T-cell (primary cell): ENCODE data around the gene RNF212B. TPM values are rescaled to one million over a fixed set of nuclear protein-coding genes. Genes with fewer than 3 reads are reported as not detected.
"Not testable (repeated sequence)": the region's sequence is repeated elsewhere in the genome, so short reads cannot be mapped to it uniquely, and the experiment has no call there.

Experiments used
- ATAC-seq, 4 experiments: fragments of 200-7000 bp in 3 of 4; fragments of 150-1000 bp in 1 of 4; cut with Tn5 transposase; replicated peaks in 1 of 4; 1 replicate in 3 of 4; 2 replicates in 1 of 4; pipeline ENCODE4 v1.10.0; 2021; ENCODE audit warnings: moderate library complexity in 3 of 4, mild to moderate bottlenecking in 2 of 4, moderate number of reproducible peaks in 1 of 4
- CTCF ChIA-PET, 2 donors: fragments of 300-600 bp; sonication (Branson Sonifier 250); formaldehyde crosslinking; loops; one replicate each; lab custom pipeline; 2022; ENCODE audit warnings: antibody characterized with exemption in 2 of 2; lab: Charles Lee
- POLR2A ChIA-PET, 2 donors: fragments of 300-600 bp; sonication (Branson Sonifier 250); formaldehyde crosslinking; loops; one replicate each; lab custom pipeline; 2022; ENCODE audit warnings: antibody characterized with exemption in 2 of 2; lab: Charles Lee
- DNase-seq, 35 experiments: peaks; one replicate each; pipeline versions ENCODE4 v3.0.0 to v3.0.0-alpha.2; 2013 to 2023
- H3K27ac ChIP-seq: one replicate; pipeline ENCODE4 v1.5.1; 2013; ENCODE audit warnings: low read length
- H3K27me3 ChIP-seq, 2 experiments: replicated peaks in 1 of 2; 1 replicate in 1 of 2; 2 replicates in 1 of 2; pipeline versions ENCODE4 v1.6.1 to v1.7.0; 2013; ENCODE audit warnings: low read length in 1 of 2, mixed read lengths in 1 of 2; ENCODE audit not compliant: control insufficient read depth in 2 of 2, insufficient read depth in 2 of 2; ENCODE audit errors: extremely low read depth in 1 of 2
- H3K36me3 ChIP-seq, 2 donors: 1 replicate in 1 of 2; 2 replicates in 1 of 2; pipeline versions ENCODE4 v1.6.1 to v1.7.0; 2013; ENCODE audit warnings: low read length in 1 of 2; ENCODE audit not compliant: control insufficient read depth in 2 of 2, insufficient read depth in 1 of 2; ENCODE audit errors: extremely low read depth in 1 of 2
- H3K4me1 ChIP-seq, 2 experiments: 1 replicate in 1 of 2; 2 replicates in 1 of 2; pipeline versions ENCODE4 v1.6.1 to v1.7.0; 2013; ENCODE audit warnings: low read length in 2 of 2, mixed read lengths in 1 of 2; ENCODE audit not compliant: insufficient read depth in 2 of 2, control insufficient read depth in 1 of 2; ENCODE audit errors: extremely low read depth in 1 of 2
- H3K4me3 ChIP-seq, 2 donors: 1 replicate in 1 of 2; 2 replicates in 1 of 2; pipeline versions ENCODE4 v1.5.1 to v1.7.0; 2013; ENCODE audit warnings: mild to moderate bottlenecking in 2 of 2, low read length in 1 of 2, moderate library complexity in 1 of 2; ENCODE audit not compliant: control insufficient read depth in 1 of 2; ENCODE audit errors: extremely low read depth in 1 of 2
- H3K9me3 ChIP-seq: 2 replicates; pipeline ENCODE4 v1.7.0; 2013
- H3K27ac Mint-ChIP-seq, 2 donors: one replicate each; pipeline ENCODE4 v1.8.0; 2020 to 2021; ENCODE audit warnings: mild to moderate bottlenecking in 2 of 2, mixed read lengths in 2 of 2
- H3K27me3 Mint-ChIP-seq, 2 donors: one replicate each; pipeline ENCODE4 v1.8.0; 2021 to 2022; ENCODE audit warnings: mixed read lengths in 2 of 2
- H3K36me3 Mint-ChIP-seq: one replicate; pipeline ENCODE4 v1.8.0; 2021; ENCODE audit warnings: mixed read lengths
- H3K4me1 Mint-ChIP-seq, 3 donors: one replicate each; pipeline ENCODE4 v1.8.0; 2020 to 2022; ENCODE audit warnings: mixed read lengths in 3 of 3, mild to moderate bottlenecking in 1 of 3
- H3K4me3 Mint-ChIP-seq, 3 donors: one replicate each; pipeline ENCODE4 v1.8.0; 2020 to 2022; ENCODE audit warnings: mild to moderate bottlenecking in 3 of 3, mixed read lengths in 3 of 3, moderate library complexity in 3 of 3
- H3K9me3 Mint-ChIP-seq, 3 donors: one replicate each; pipeline ENCODE4 v1.8.0; 2020 to 2022; ENCODE audit warnings: mixed read lengths in 3 of 3
- WGBS: methylation state at CpG from one replicate; pipeline ENCODE4 v1.1.5; 2013; ENCODE audit warnings: missing lambda C conversion rate; ENCODE audit not compliant: insufficient coverage; 5-methylcytosine and 5-hydroxymethylcytosine counted together
- total RNA-seq, 35 experiments: library from RNA in 6 of 35; stranded (reverse) in 6 of 35; fragments of 120-200 nt in 1 of 35; gene quantifications; one replicate each; pipeline versions ENCODE4 v1.2.1 to v1.2.4 and lab custom pipeline; 2013 to 2026

Gene RNF212B
- total RNA-seq, 5 donors from 2014 or later (not counting 1 experiment from before 2014, with no cell fraction given), result 1.1 TPM; not detected in 4

DNA sequence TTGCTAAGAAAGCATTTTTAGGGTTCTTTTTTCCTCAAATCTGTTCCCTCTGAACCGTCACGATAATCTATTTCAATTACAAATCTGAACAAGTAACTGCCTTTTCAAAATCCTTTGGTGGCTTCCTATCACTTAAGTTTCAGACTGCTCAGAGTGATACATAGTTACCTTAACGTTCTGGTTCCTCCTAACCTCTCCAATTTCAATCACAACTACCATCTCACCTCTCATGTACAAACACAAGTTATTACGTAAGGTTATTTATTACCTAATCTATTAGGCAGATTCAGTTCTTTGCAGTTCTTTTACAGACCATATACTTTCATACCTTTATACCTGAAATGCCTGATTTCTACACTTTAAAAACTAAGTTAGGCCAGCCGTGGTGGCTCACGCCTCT, 12.1 kb downstream of the RNF212B start:
- no peaks in the 10 kb centered on the region for H3K4me1 ChIP-seq
- Mint-ChIP-seq H3K36me3 (no peaks in the 10 kb centered on the region), H3K27ac (no peak overlapping the region), H3K4me1 (no peaks in the 10 kb centered on the region), H3K9me3 (no peaks in the 10 kb centered on the region), H3K4me3 (no peak overlapping the region), H3K27me3 (peaks cover 26 to 29% of the 10 kb centered on the region in 2 donors)
- H3K4me3 ChIP-seq, result no peak overlapping the region
- POLR2A ChIA-PET, result no interaction called here
- CTCF ChIA-PET, result interaction anchor here in 1 of 2 donors (0.7 kb wide), 1 partner anchor 118 kb away, joined by 3 read pairs; no protein-coding TSS in a partner anchor
- no peak overlapping the region for H3K27ac ChIP-seq
- H3K36me3 ChIP-seq, result no peaks in the 10 kb centered on the region
- peaks cover 0 to 4% of the 10 kb centered on the region in 2 experiments for H3K27me3 ChIP-seq
- DNase-seq (no peak), ATAC-seq (no peak)
- 93% methylated on average over 4 of the region's 6 CpGs for WGBS
- H3K9me3 ChIP-seq, result no peaks in the 10 kb centered on the region

- Histone ChIP-seq H3K27ac (no peak overlapping the region), H3K27me3 (peaks cover 0 to 9% of the 10 kb centered on the region in 2 experiments), H3K4me1 (no peaks in the 10 kb centered on the region), H3K4me3 (no peak overlapping the region), H3K36me3 (no peaks in the 10 kb centered on the region), H3K9me3 (no peaks in the 10 kb centered on the region)
- H3K9me3 Mint-ChIP-seq, result no peaks in the 10 kb centered on the region
- CTCF ChIA-PET, result interaction anchor here in 1 of 2 donors (0.6 kb wide), 1 partner anchor 935 kb away, joined by 4 read pairs; no protein-coding TSS in a partner anchor
- no peak overlapping the region for H3K27ac Mint-ChIP-seq
- POLR2A ChIA-PET, result no interaction called here
- no peaks in the 10 kb centered on the region for H3K4me1 Mint-ChIP-seq
- no peak for ATAC-seq
- DNase-seq, result no peak
- H3K4me3 Mint-ChIP-seq, result no peak overlapping the region
- peaks cover 26 to 31% of the 10 kb centered on the region in 2 donors for H3K27me3 Mint-ChIP-seq
- H3K36me3 Mint-ChIP-seq, result no peaks in the 10 kb centered on the region
- no CpG with 5 or more reads among the region's 3 CpGs for WGBS
These were observed 14.3 kb downstream of the RNF212B start for GRCh38 chr14:23252006-23252405.

DNA sequence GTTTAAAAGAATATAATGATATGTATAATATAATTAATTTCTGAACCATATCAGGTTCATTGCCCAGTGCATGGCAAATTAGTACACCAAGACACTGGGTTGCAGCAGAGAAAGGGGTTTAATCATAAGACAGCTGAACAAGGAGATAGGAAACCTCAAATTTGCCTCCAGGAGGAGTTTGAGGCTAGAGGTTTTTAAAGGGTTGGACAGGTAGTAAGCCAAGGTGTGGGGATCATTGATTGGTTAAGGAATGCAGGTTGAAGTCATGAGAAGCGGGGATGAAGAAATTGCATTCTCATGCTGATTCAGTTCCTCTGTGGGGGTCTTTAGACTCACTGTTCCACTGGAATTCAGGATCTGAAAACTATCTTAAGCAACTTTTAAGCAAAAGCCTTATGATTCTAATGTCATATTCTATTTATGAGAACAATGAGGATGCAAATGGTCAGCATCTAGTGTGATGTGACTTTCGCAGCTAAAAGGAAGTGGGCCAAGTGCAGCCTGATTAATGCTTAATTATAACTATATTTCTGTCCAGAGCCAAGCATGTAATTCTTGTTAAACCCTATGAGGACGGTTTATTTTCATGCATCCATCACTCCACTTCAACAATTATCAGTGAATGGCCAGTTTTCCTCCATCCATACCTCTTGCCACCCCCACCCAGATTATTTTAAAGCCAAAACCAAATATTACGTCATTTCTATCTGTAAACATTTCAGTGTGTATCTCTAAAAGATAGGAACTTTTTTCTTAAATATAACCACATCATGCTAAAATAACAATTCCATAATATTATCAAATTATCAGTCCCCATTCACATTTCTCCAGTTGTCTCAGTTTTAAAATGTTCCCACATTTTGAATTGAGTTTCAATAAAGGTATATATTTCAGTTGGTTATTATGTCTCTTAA, 14.9 kb downstream of the RNF212B start:
- peaks cover 26 to 35% of the 10 kb centered on the region in 2 donors for H3K27me3 Mint-ChIP-seq
- DNase-seq, result no peak
- peaks cover 0 to 9% of the 10 kb centered on the region in 2 experiments for H3K27me3 ChIP-seq
- ATAC-seq, result no peak
- no peaks in the 10 kb centered on the region for H3K36me3 ChIP-seq
- H3K9me3 Mint-ChIP-seq, result no peaks in the 10 kb centered on the region
- no peaks in the 10 kb centered on the region for H3K4me1 Mint-ChIP-seq
- no peaks in the 10 kb centered on the region for H3K36me3 Mint-ChIP-seq
- H3K27ac ChIP-seq, result no peak overlapping the region
- WGBS, result 33% methylated on average over 1 of the region's 4 CpGs
- no peak overlapping the region for H3K4me3 ChIP-seq
- POLR2A ChIA-PET, result no interaction called here
- CTCF ChIA-PET, result interaction anchor here in 1 of 2 donors (0.6 kb wide), 2 partner anchors 40 to 936 kb away, joined by 3 to 4 read pairs; no protein-coding TSS in a partner anchor
- no peak overlapping the region for H3K4me3 Mint-ChIP-seq
- H3K27ac Mint-ChIP-seq, result no peak overlapping the region
- no peaks in the 10 kb centered on the region for H3K4me1 ChIP-seq
- H3K9me3 ChIP-seq, result no peaks in the 10 kb centered on the region

- H3K27ac Mint-ChIP-seq, result no peak overlapping the region
- ChIA-PET POLR2A (interaction anchor here (0.5 to 0.7 kb wide), 3 partner anchors 30 to 656 kb away, joined by 3 to 5 read pairs (median 5); no protein-coding TSS in a partner anchor), CTCF (interaction anchor here (0.6 to 0.9 kb wide), 3 partner anchors 27 to 1929 kb away, joined by 6 to 8 read pairs (median 6); no protein-coding TSS in a partner anchor)
- Histone ChIP-seq H3K4me3 (no peak overlapping the region), H3K27me3 (peaks cover 3 to 10% of the 10 kb centered on the region in 2 experiments), H3K27ac (no peak overlapping the region), H3K4me1 (no peaks in the 10 kb centered on the region), H3K36me3 (no peaks in the 10 kb centered on the region), H3K9me3 (no peaks in the 10 kb centered on the region)
- H3K4me3 Mint-ChIP-seq, result no peak overlapping the region
- H3K9me3 Mint-ChIP-seq, result no peaks in the 10 kb centered on the region
- no peaks in the 10 kb centered on the region for H3K36me3 Mint-ChIP-seq
- DNase-seq, result no peak
- no peak for ATAC-seq
- H3K27me3 Mint-ChIP-seq, result peaks cover 37 to 39% of the 10 kb centered on the region in 2 donors
- no peaks in the 10 kb centered on the region for H3K4me1 Mint-ChIP-seq
- 95% methylated on average over 4 of the region's 5 CpGs for WGBS
These were observed 20.5 kb downstream of the RNF212B start for GRCh38 chr14:23258256-23258655.

DNA sequence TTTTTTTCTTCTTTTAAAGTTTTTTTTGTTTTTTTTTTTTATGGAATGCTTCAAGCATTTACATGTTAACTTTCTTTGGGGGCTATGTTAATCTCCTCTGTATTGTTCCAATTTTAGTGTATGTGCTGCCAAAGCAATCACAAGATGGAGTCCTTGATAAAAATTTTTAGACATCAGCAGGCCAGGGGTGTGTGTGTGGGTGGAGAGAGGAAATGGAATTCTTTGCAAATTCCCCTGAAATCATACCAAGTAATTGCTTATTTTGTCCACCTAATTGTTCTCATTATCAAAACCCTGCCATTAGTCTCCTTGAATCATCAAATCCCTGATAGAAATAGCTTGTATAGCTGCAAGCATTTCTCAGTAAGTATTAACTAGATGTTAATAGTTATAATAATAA, 21.7 kb downstream of the RNF212B start:
- DNase-seq (no peak), ATAC-seq (no peak)
- H3K4me3 ChIP-seq, result no peak overlapping the region
- ChIA-PET POLR2A (interaction anchor here in 1 of 2 donors (0.7 kb wide), 1 partner anchor 84 kb away, joined by 3 read pairs; no protein-coding TSS in a partner anchor), CTCF (no interaction called here)
- H3K36me3 Mint-ChIP-seq, result no peaks in the 10 kb centered on the region
- H3K27me3 Mint-ChIP-seq, result peaks cover 34 to 41% of the 10 kb centered on the region in 2 donors
- H3K4me1 Mint-ChIP-seq, result no peaks in the 10 kb centered on the region
- no peak overlapping the region for H3K27ac ChIP-seq
- H3K9me3 ChIP-seq, result no peaks in the 10 kb centered on the region
- H3K27ac Mint-ChIP-seq, result no peak overlapping the region
- H3K4me3 Mint-ChIP-seq, result no peak overlapping the region
- H3K27me3 ChIP-seq, result peaks cover 3 to 10% of the 10 kb centered on the region in 2 experiments
- H3K36me3 ChIP-seq, result no peaks in the 10 kb centered on the region
- H3K4me1 ChIP-seq, result no peaks in the 10 kb centered on the region
- H3K9me3 Mint-ChIP-seq, result no peaks in the 10 kb centered on the region

DNA sequence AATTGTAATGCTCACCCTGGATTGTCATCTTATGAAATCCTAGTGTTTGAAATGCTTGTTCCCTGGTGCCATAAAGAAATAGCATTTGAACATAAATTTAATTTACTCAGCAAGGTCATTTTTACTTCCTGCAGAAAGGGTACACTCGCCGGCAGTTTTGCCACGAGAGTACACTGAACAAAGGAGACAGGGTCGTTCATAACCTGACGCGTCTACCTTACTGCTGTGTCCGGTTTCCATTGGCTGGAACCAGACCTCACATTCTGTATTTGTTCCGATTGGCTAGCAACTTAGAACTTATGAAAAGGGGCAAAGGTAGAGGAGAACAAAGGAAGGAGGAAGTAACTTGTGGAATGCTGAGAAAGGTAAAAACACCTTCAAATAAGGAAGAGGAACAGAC, 23.1 kb downstream of the RNF212B start:
- H3K27me3 Mint-ChIP-seq, result peaks cover 31 to 51% of the 10 kb centered on the region in 2 donors
- H3K36me3 Mint-ChIP-seq, result not testable (repeated sequence)
- 49% methylated on average over 4 of the region's 8 CpGs for WGBS

More for the DNA sequence above, 23.1 kb downstream of the RNF212B start:
- POLR2A ChIA-PET, H3K4me1 Mint-ChIP-seq, CTCF ChIA-PET, DNase-seq, H3K9me3 Mint-ChIP-seq, H3K36me3 ChIP-seq, H3K27ac Mint-ChIP-seq, H3K4me3 ChIP-seq, H3K4me1 ChIP-seq, H3K4me3 Mint-ChIP-seq, H3K27ac ChIP-seq, H3K9me3 ChIP-seq, ATAC-seq: not testable (repeated sequence)
- peaks cover 3 to 10% of the 10 kb centered on the region in 2 experiments for H3K27me3 ChIP-seq
